Panc1 (cell line): ENCODE results near the gene RHBDF2. TPM values are rescaled to one million over a fixed set of nuclear protein-coding genes. Genes with fewer than 3 reads are reported as not detected.

Experiments used
- ATAC-seq: fragments of 200-7000 bp; cut with Tn5 transposase; 2 replicates; pipeline ENCODE4 v1.9.1; 2020; ENCODE audit warnings: mild to moderate bottlenecking, moderate library complexity
- BruUV-seq: library from RNA; stranded (reverse); fragments of 400-500 nt; replicated peaks from 2 replicates; lab custom pipeline; 2021; lab: Mats Ljungman, UMichigan
- CTCF ChIA-PET: fragments of 300-600 bp; sonication (Branson Sonifier 250); formaldehyde crosslinking; loops from one replicate; lab custom pipeline; 2022; ENCODE audit warnings: antibody characterized with exemption; lab: Charles Lee
- POLR2A ChIA-PET: fragments of 300-600 bp; sonication (Branson Sonifier 250); formaldehyde crosslinking; loops from one replicate; lab custom pipeline; 2022; ENCODE audit warnings: antibody characterized with exemption; lab: Charles Lee
- DNase-seq: peaks from one replicate; pipeline ENCODE4 v3.0.0-alpha.2; 2010; ENCODE audit warnings: low read depth, low spot score
- H3K27ac ChIP-seq: 2 replicates; pipeline ENCODE4 v1.5.1; 2011; ENCODE audit warnings: mild to moderate bottlenecking, low read length, inconsistent platforms
- H3K27me3 ChIP-seq: fragments of 200-500 bp; sonication (Bioruptor generic); 2 replicates; pipeline ENCODE4 v1.6.0; 2014; ENCODE audit warnings: low read length, inconsistent platforms; ENCODE audit not compliant: control insufficient read depth, insufficient read depth
- H3K36me3 ChIP-seq: fragments of 200-500 bp; sonication (Bioruptor generic); 2 replicates; pipeline ENCODE4 v1.5.1; 2014; ENCODE audit warnings: inconsistent platforms, mild to moderate bottlenecking, low read length, moderate library complexity; ENCODE audit not compliant: control insufficient read depth, insufficient read depth
- H3K4me1 ChIP-seq: 2 replicates; pipeline ENCODE4 v1.5.1; 2011; ENCODE audit warnings: inconsistent platforms, mild to moderate bottlenecking, low read length, moderate library complexity; ENCODE audit not compliant: control insufficient read depth, insufficient read depth
- H3K4me3 ChIP-seq, 2 experiments: 2 replicates each; pipeline ENCODE4 v1.5.1; 2011 to 2012; ENCODE audit warnings: low read depth in 2 of 2, low read length in 2 of 2, mild to moderate bottlenecking in 2 of 2, inconsistent platforms in 1 of 2, moderate library complexity in 1 of 2
- H3K9me3 ChIP-seq: fragments of 200-500 bp; sonication (Bioruptor generic); 2 replicates; pipeline ENCODE4 v1.5.1; 2014; ENCODE audit warnings: low read depth, mild to moderate bottlenecking, inconsistent platforms, low read length, moderate library complexity; ENCODE audit not compliant: control insufficient read depth, insufficient read depth
- CTCF ChIP-seq: fragments of 450-650 bp; IDR thresholded peaks from 2 replicates; pipeline ENCODE4 v1.5.1; 2017; ENCODE audit warnings: mild to moderate bottlenecking
- POLR2AphosphoS5 ChIP-seq: IDR thresholded peaks from 2 replicates; pipeline ENCODE4 v1.6.1; 2012; ENCODE audit warnings: mild to moderate bottlenecking, low read depth, low read length, moderate library complexity
- REST ChIP-seq, 2 experiments: IDR thresholded peaks; 2 replicates each; pipeline ENCODE4 v1.6.1; 2011 to 2012; ENCODE audit warnings: low read depth in 2 of 2, control low read depth in 1 of 2, low read length in 1 of 2, mild to moderate bottlenecking in 1 of 2, moderate library complexity in 1 of 2; ENCODE audit not compliant: insufficient read depth in 1 of 2
- SIN3A ChIP-seq: IDR thresholded peaks from 2 replicates; pipeline ENCODE4 v1.6.1; 2012; ENCODE audit warnings: low read depth, mild to moderate bottlenecking, low read length, moderate library complexity, borderline replicate concordance; ENCODE audit not compliant: insufficient read depth
- TCF7L2 ChIP-seq: IDR thresholded peaks from 2 replicates; pipeline ENCODE4 v1.6.1; 2011; ENCODE audit warnings: mild to moderate bottlenecking, low read depth, low read length, inconsistent platforms
- in situ Hi-C: cut with HindIII; loops from 2 replicates; pipeline ENCODE4 v1.10.0; 2016; ENCODE audit warnings: low sequenced_read_pairs, low pct_unique_long_range_greater_than_20kb
- intact Hi-C: fragments of 100-400 bp; cut with micrococcal nuclease; formaldehyde crosslinking; loops from one replicate; pipeline ENCODE4 v1.10.0; 2022; ENCODE audit not compliant: unreplicated experiment
- total RNA-seq: library from RNA; stranded (reverse); gene quantifications from one replicate; pipeline ENCODE4 v1.2.1, GENCODE V29; 2021; ENCODE audit not compliant: unreplicated experiment

Gene RHBDF2
- total RNA-seq, 1 experiment from 2014 or later: 67.8 TPM

- H3K27me3 ChIP-seq: no peaks in the 10 kb centered on the region
- peak within 1 kb of the TSS; percentile 80 to 88 for H3K4me3 ChIP-seq
- in situ Hi-C loops: no loop called here
- peak; percentile 97 for ATAC-seq
- DNase-seq: no peak
- H3K9me3 ChIP-seq: no peaks in the 10 kb centered on the region
- intact Hi-C loops: no loop called here
- H3K4me1 ChIP-seq: peaks cover 24% of the 10 kb centered on the region
- peak within 1 kb of the TSS; percentile 72 for H3K27ac ChIP-seq
- no TSS peak for BruUV-seq
- CTCF ChIA-PET: interaction anchor here (0.6 to 2.0 kb wide), 3 partner anchors 28 to 55 kb away, joined by 4 to 11 read pairs (median 11); no protein-coding TSS in a partner anchor
- POLR2A ChIA-PET: interaction anchor here (0.6 kb wide), 4 partner anchors 103 to 990 kb away, joined by 3 to 4 read pairs (median 4); no protein-coding TSS in a partner anchor
- H3K36me3 ChIP-seq: no peaks in the 10 kb centered on the region; the same call in 1 of the 2 replicates
- no peak for TF ChIP-seq SIN3A
- peak; percentile 87 for TF ChIP-seq CTCF
- no peak for TF ChIP-seq REST (IDR thresholded peaks at IDR 0.05; ENCODE audit: insufficient read depth in 1 of 2, low read depth in 2 of 2, low read length in 1 of 2)
- TF ChIP-seq TCF7L2: no peak
- peak; percentile 62 for TF ChIP-seq POLR2AphosphoS5
Measured at GRCh38 chr17:76452660-76453430, 48.4 kb downstream of the RHBDF2 start, which contains the start of gene UBE2O. TSS of gene UBE2O (minus strand) at chr17:76453152. CDS start at chr17:76453141, 11 bp downstream.

GRCh38 chr17:76452127-76452659 lies 49.0 kb downstream of the RHBDF2 start:
- ChIA-PET POLR2A (interaction anchor here (0.6 kb wide), 1 partner anchor 279 kb away, joined by 4 read pairs; no protein-coding TSS in a partner anchor), CTCF (interaction anchor here (0.6 to 2.0 kb wide), 5 partner anchors 27 to 336 kb away, joined by 4 to 11 read pairs (median 6); no protein-coding TSS in a partner anchor)
- H3K27ac ChIP-seq: peak overlapping the region; percentile 72
- DNase-seq (no peak), ATAC-seq (peak; percentile 74)
- peaks cover 30% of the 10 kb centered on the region for H3K4me1 ChIP-seq
- H3K27me3 ChIP-seq: no peaks in the 10 kb centered on the region
- no peaks in the 10 kb centered on the region; the same call in 1 of the 2 replicates for H3K36me3 ChIP-seq
- H3K9me3 ChIP-seq: no peaks in the 10 kb centered on the region
- in situ Hi-C loops: no loop called here
- no TSS peak for BruUV-seq
- intact Hi-C loops: no loop called here
- no peak for TF ChIP-seq SIN3A
- no peak for TF ChIP-seq CTCF
- TF ChIP-seq REST (IDR thresholded peaks at IDR 0.05; ENCODE audit: insufficient read depth in 1 of 2, low read depth in 2 of 2, low read length in 1 of 2): no peak
- TF ChIP-seq POLR2AphosphoS5: no peak
- peak overlapping the region; percentile 80 to 88 for H3K4me3 ChIP-seq
